Muscle layer of duodenum (tissue), 2 donors: ENCODE measurements around the gene XYLT1.
"Not testable (repeated sequence)": the region's sequence is repeated elsewhere in the genome, so short reads cannot be mapped to it uniquely, and the experiment has no call there.

ENCODE experiments used
- H3K27ac ChIP-seq: one replicate; pipeline ENCODE4 v1.7.0; 2013; ENCODE audit warnings: mild to moderate bottlenecking, low read length
- H3K27me3 ChIP-seq: one replicate; pipeline ENCODE4 v1.7.0; 2013; ENCODE audit warnings: low read depth, mild to moderate bottlenecking, control low read depth, low read length
- H3K36me3 ChIP-seq, 2 donors: one replicate each; pipeline ENCODE4 v1.7.0; 2013; ENCODE audit warnings: low read length in 2 of 2, control low read depth in 1 of 2, mild to moderate bottlenecking in 1 of 2; ENCODE audit not compliant: insufficient read depth in 2 of 2, control insufficient read depth in 1 of 2
- H3K4me1 ChIP-seq, 2 donors: one replicate each; pipeline ENCODE4 v1.7.0; 2013; ENCODE audit warnings: low read length in 2 of 2, mild to moderate bottlenecking in 2 of 2, control low read depth in 1 of 2, moderate library complexity in 1 of 2; ENCODE audit not compliant: insufficient read depth in 2 of 2, control insufficient read depth in 1 of 2
- H3K4me3 ChIP-seq, 2 donors: one replicate each; pipeline ENCODE4 v1.7.0; 2013; ENCODE audit warnings: low read length in 2 of 2, low read depth in 1 of 2, mild to moderate bottlenecking in 1 of 2
- H3K9me3 ChIP-seq, 2 donors: one replicate each; pipeline ENCODE4 v1.7.0; 2013; ENCODE audit warnings: low read length in 2 of 2, control low read depth in 1 of 2, mild to moderate bottlenecking in 1 of 2; ENCODE audit not compliant: control insufficient read depth in 1 of 2
- donor health status: healthy.

Gene XYLT1

DNA sequence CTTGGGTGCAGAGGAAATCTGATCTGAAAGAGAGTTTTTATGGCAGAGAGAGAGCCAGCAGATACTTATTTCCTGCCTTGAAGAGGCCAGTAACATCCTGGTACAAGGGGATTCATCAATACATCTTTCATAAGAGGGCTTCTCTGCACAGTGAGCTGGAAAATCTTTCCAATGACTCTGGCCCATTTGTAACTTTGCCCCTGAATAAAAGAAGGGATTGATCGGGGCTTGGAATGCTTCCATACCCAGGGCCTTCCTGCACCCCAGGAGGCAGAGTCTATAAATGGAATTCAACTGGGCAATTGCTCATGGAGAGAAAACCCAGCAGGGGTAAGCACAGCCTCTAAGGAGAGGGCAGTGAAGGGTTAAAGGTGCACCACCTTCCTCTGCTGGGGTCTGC, 163.3 kb downstream of the XYLT1 start:
- Histone ChIP-seq H3K9me3 (no peaks in the 10 kb centered on the region), H3K27ac (no peak overlapping the region), H3K36me3 (no peaks in the 10 kb centered on the region), H3K27me3 (no peaks in the 10 kb centered on the region), H3K4me1 (peaks cover 22 to 30% of the 10 kb centered on the region in 2 donors), H3K4me3 (no peak overlapping the region)

DNA sequence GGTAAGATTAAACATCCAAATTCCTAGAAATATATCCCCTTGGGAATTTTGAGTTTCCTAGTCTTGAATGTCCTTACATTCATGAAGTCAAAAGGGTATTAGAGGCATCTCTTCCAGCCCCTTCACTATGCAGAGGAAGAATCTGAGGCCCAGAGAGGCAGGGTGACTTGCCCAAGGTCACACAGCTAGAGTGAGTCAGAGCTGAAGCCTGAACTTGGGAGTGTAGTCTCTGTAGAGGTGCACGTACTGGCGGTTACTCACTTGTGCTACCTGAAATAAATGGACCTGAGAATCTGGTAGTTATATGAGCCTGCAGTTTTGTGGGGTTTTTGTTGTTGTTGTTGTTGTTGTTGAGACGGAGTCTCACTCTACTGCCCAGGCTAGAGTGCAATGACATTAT, 164.0 kb downstream of the XYLT1 start:
- no peak overlapping the region for H3K27ac ChIP-seq
- H3K27me3 ChIP-seq = no peaks in the 10 kb centered on the region
- H3K4me1 ChIP-seq = peaks cover 26 to 29% of the 10 kb centered on the region in 2 donors
- no peaks in the 10 kb centered on the region for H3K9me3 ChIP-seq
- no peaks in the 10 kb centered on the region for H3K36me3 ChIP-seq
- no peak overlapping the region for H3K4me3 ChIP-seq

DNA sequence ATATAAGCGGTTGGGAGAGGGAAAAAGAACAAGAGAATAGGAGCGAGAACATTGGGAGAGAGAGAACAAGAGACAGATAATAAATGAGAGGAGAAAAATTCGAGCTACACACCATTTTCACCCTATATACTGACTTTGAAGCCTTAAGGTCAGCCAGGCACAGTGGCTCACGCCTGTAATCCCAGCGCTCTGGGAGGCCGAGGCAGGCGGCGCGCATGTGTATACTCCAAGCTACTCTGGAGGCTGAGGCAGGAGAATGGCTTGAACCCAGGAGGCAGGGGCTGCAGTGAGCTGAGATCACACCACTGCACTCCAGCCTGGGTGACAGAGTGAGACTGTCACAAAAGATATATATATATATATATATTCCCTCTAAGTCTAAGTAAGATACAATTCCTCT, 164.5 kb downstream of the XYLT1 start:
- not testable (repeated sequence) for H3K4me3 ChIP-seq, H3K27me3 ChIP-seq, H3K9me3 ChIP-seq, H3K36me3 ChIP-seq
- H3K4me1 ChIP-seq = peaks cover 26 to 29% of the 10 kb centered on the region in 2 donors
- peak overlapping the region; percentile 10 for H3K27ac ChIP-seq

DNA sequence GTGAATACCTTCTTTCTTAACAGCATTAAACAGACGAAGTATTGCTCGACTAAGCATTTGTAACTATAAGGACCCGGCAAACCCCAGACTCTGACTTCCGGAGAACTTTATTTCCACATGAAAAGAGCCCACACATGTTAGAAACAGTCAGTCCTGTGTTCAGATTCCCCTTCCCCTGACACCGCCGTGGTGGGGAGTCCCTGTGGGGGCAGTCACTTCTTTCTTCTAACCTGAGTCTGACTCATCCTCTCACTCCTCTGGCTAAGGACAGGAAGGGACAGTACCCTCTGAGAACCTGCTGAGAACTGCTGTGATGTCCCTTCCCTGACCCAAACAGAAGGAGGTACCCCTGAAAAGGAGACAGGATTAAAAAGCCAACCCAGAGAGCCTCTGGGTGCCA, 165.1 kb downstream of the XYLT1 start:
- Histone ChIP-seq H3K27me3 (no peaks in the 10 kb centered on the region), H3K9me3 (no peaks in the 10 kb centered on the region), H3K4me1 (peaks cover 26 to 29% of the 10 kb centered on the region in 2 donors), H3K27ac (peak overlapping the region; percentile 10), H3K36me3 (no peaks in the 10 kb centered on the region), H3K4me3 (no peak overlapping the region)

DNA sequence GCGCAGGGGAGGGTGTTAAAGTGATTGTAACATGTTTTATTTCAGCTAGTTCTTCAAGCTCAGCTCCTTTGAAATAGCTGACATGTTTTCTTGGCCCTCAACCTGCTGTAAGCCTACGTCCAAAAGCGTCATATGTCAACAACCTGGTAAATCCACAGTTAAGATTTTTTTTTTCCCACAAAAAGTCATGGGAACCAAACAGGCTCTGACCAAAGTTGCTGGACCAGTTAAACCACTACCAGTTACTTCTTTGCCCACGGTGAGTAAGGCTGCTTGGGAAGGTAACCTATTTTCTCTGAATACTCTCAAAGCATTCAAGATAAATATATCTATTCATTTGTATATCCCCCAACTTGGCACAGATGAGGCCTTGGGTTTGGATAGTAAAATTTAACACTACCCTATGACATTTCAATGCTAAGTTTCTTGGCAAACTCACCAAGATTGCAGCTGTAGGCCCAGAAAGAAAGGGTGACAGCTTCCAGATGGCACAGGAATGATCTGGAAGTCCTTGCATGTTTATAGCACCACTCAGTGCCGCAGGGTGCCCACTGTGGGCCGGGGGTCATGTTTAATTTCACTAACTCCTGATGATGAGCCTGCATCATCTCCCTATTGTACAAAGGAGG, 166.2 kb downstream of the XYLT1 start:
- H3K9me3 ChIP-seq = no peaks in the 10 kb centered on the region
- H3K27me3 ChIP-seq = no peaks in the 10 kb centered on the region
- H3K36me3 ChIP-seq = no peaks in the 10 kb centered on the region
- H3K4me1 ChIP-seq = peaks cover 26 to 30% of the 10 kb centered on the region in 2 donors
- peak overlapping the region; percentile 66 for H3K27ac ChIP-seq
- H3K4me3 ChIP-seq = no peak overlapping the region

DNA sequence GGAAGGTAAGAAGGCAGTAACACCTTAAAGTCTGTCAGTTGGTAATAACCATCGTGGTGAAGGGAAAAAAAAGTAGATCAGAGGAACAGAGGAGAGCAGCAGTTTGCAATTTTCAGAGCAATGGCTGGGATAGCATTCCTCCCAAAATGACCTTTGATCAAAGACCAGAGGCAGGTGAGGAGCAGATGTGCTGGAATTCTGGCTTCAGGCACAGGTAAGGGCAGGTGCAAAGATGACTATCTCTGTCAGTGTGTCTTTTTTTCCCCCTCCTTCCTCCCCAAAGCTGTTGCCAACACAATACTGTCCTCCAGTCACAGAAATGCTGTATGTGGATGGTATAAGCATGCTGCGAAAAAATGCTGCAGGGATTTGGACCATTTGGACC, 166.7 kb downstream of the XYLT1 start:
- no peaks in the 10 kb centered on the region for H3K27me3 ChIP-seq
- peaks cover 26 to 35% of the 10 kb centered on the region in 2 donors for H3K4me1 ChIP-seq
- no peak overlapping the region for H3K4me3 ChIP-seq
- H3K36me3 ChIP-seq = no peaks in the 10 kb centered on the region
- no peaks in the 10 kb centered on the region for H3K9me3 ChIP-seq
- H3K27ac ChIP-seq = peak overlapping the region; percentile 66

DNA sequence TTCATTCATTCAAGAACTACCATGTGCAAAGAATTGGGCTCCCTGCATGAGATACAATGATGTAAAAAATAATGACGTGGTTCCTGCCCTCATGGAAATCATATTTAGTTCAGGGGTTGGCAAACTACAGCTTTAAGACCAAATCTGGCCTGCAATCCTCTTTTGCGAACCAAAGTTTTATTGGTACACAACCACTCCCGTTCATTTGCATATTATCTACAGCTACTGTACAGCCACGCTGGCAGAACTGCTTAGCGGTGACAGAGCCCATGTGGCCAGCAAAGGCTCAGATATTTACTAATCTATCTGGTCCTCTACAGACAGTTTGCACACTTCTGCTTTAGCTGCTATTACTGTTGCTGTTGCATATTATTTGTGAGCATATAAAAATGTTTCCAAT, 167.7 kb downstream of the XYLT1 start:
- Histone ChIP-seq H3K27me3 (no peaks in the 10 kb centered on the region), H3K4me1 (peaks cover 26 to 37% of the 10 kb centered on the region in 2 donors), H3K9me3 (no peaks in the 10 kb centered on the region), H3K27ac (peak overlapping the region; percentile 29), H3K36me3 (no peaks in the 10 kb centered on the region), H3K4me3 (no peak overlapping the region)

DNA sequence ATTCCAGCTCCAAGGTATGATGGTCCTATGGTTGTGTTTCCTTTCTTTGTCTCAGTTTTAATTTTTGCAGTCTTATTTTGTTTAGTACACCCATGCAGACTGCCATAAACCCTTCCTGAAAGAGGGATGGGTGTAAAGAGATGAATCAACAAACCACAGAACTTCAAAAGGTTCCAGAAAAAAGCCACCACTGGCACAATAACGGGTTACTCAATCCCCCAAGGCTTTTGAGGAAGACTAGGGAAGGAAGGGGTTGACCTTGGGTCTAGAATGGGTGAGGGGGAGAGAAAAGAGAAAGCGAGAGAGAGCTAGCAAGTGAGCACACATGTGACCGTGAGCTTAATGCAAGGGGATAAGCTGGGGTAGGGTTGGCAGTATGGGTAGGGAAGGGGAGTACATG, 168.1 kb downstream of the XYLT1 start:
- no peaks in the 10 kb centered on the region for H3K9me3 ChIP-seq
- peak overlapping the region; percentile 29 for H3K27ac ChIP-seq
- H3K27me3 ChIP-seq = no peaks in the 10 kb centered on the region
- H3K4me1 ChIP-seq = peaks cover 26 to 34% of the 10 kb centered on the region in 2 donors
- H3K4me3 ChIP-seq = no peak overlapping the region
- H3K36me3 ChIP-seq = no peaks in the 10 kb centered on the region

DNA sequence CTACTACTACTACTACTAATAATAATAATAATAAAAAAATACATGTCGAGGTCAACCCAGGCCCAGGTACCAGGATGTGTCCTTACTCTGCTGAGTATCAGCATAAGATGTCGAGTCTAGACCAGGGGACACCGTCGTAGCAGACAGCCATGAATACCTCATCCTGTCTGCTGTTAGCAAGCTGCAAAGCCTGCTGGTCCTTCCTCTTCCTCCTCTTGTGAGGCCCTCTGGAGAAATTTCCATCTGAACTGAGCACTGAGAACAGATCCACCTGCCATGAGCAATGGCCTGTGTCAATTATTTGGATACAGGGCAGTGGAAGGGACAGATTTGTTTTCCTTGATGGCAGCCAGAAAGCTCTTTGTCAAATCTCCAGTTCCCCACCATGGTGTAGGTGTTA, 168.5 kb downstream of the XYLT1 start:
- H3K27me3 ChIP-seq = no peaks in the 10 kb centered on the region
- peaks cover 26 to 31% of the 10 kb centered on the region in 2 donors for H3K4me1 ChIP-seq
- H3K36me3 ChIP-seq = no peaks in the 10 kb centered on the region
- peak overlapping the region; percentile 29 for H3K27ac ChIP-seq
- no peak overlapping the region for H3K4me3 ChIP-seq
- H3K9me3 ChIP-seq = no peaks in the 10 kb centered on the region

DNA sequence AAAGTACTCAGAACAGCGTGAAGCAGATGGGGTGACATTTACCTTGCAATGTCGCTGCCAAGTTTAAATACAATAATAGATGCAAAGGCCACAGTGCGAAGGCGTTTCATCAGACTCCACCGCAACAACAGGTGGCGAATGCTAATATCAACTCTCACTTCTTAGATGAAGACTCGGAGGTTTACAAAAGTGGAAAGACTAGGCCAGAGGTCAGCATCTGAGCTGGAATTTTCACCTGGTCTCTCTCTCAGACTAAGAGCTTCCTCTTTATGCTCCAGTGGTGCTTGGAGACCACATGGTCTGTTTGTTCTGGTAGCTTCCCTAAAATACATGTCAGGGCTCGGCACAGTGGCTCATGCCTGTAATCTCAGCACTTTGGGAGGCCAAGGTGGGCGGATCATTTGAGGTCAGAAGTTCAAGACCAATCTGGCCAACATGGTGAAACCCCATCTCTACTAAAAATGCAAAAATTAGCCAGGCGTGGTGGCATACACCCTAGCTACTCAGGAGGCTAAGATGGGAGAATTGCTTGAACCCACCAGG, 169.1 kb downstream of the XYLT1 start:
- no peak overlapping the region for H3K27ac ChIP-seq
- no peaks in the 10 kb centered on the region for H3K27me3 ChIP-seq
- H3K9me3 ChIP-seq = no peaks in the 10 kb centered on the region
- peaks cover 26 to 28% of the 10 kb centered on the region in 2 donors for H3K4me1 ChIP-seq
- no peaks in the 10 kb centered on the region for H3K36me3 ChIP-seq
- H3K4me3 ChIP-seq = no peak overlapping the region

DNA sequence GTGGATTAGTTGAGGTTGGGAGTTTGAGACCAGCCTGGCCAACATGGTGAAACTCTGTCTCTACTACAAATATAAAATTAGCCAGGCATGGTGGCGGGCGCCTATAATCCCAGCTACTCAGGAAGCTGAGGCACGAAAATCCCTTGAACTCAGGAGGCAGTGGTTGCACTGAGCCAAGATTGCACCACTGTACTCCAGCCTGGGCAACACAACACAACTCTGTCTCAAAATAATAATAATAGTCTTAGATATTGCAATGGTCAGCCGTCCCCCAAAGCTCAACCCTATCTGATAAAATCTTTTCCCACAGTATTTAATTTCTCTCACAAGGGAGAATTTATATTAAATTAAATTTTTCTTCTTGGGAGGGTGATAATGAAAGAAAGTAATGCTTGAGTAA, 169.6 kb downstream of the XYLT1 start:
- no peaks in the 10 kb centered on the region for H3K9me3 ChIP-seq
- no peaks in the 10 kb centered on the region for H3K27me3 ChIP-seq
- H3K27ac ChIP-seq = no peak overlapping the region
- no peaks in the 10 kb centered on the region for H3K36me3 ChIP-seq
- H3K4me1 ChIP-seq = peaks cover 26 to 30% of the 10 kb centered on the region in 2 donors
- no peak overlapping the region for H3K4me3 ChIP-seq

DNA sequence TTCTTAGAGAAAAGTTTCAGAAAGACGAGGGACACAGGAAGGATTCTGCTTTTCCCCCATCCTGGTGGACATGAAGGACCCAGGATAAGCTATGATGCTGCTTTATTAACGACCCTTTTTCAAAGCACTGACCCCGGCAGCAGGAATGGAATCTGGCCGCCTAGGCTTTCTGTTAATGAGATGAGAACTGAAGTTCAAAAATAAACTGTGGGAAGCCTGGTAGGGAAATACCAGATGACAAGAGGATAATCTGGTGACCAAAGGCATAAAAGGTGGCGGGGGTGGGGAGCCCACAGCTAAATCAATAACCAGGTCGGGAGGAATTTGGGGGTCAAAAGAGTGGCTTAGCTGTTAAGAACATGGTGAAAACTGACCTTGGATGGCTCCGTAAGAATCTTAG, 171.0 kb downstream of the XYLT1 start:
- H3K36me3 ChIP-seq = no peaks in the 10 kb centered on the region
- H3K9me3 ChIP-seq = no peaks in the 10 kb centered on the region
- H3K4me1 ChIP-seq = peaks cover 23% of the 10 kb centered on the region in 2 donors
- no peak overlapping the region for H3K4me3 ChIP-seq
- no peaks in the 10 kb centered on the region for H3K27me3 ChIP-seq
- no peak overlapping the region for H3K27ac ChIP-seq
